RCC 7860 (cell line): ENCODE results near the gene GRK1.
"Not testable (repeated sequence)": the region's sequence is repeated elsewhere in the genome, so short reads cannot be mapped to it uniquely, and the experiment has no call there.

Source experiments
- DNase-seq: peaks from one replicate; pipeline ENCODE4 v3.0.0-alpha.2; 2015; ENCODE audit warnings: low spot score
- FAIRE-seq: peaks from 2 replicates; lab custom pipeline; 2012; peaks lifted over from hg19 to GRCh38; lab: Jason Lieb, UNC

GRK1 gene

GRCh38 chr13:113666951-113667701 lies at the start of gene GRK1:
GRK1 (plus strand) TSS chr13:113667219; CDS start chr13:113667387, 168 bp downstream.
- DNase-seq = no peak
- no peak for FAIRE-seq

- FAIRE-seq (no peak), DNase-seq (no peak)
These were observed 49.1 kb upstream of the GRK1 start for GRCh38 chr13:113617961-113618360.

GRCh38 chr13:113618455-113618854 lies 48.6 kb upstream of the GRK1 start:
- DNase-seq = no peak
- no peak for FAIRE-seq

- DNase-seq = no peak
- FAIRE-seq = no peak
These were observed 46.8 kb upstream of the GRK1 start for GRCh38 chr13:113620036-113620796.

- DNase-seq (no peak), FAIRE-seq (no peak)
These were observed 46.0 kb upstream of the GRK1 start for GRCh38 chr13:113621046-113621445.

- not testable (repeated sequence) for FAIRE-seq, DNase-seq
These were observed 45.5 kb upstream of the GRK1 start for GRCh38 chr13:113621498-113621897.

- not testable (repeated sequence) for FAIRE-seq, DNase-seq
These were observed 45.0 kb upstream of the GRK1 start for GRCh38 chr13:113621986-113622550.

- no peak for DNase-seq
- no peak for FAIRE-seq
These were observed 44.1 kb upstream of the GRK1 start for GRCh38 chr13:113622791-113623490.

- DNase-seq (no peak), FAIRE-seq (no peak)
These were observed 43.4 kb upstream of the GRK1 start for GRCh38 chr13:113623491-113624234.

- DNase-seq = no peak
- FAIRE-seq = no peak
These were observed 42.8 kb upstream of the GRK1 start for GRCh38 chr13:113624235-113624587.

- not testable (repeated sequence) for FAIRE-seq, DNase-seq
These were observed 42.2 kb upstream of the GRK1 start for GRCh38 chr13:113624640-113625304.

GRCh38 chr13:113625965-113626721 lies 40.9 kb upstream of the GRK1 start:
- FAIRE-seq = no peak
- no peak for DNase-seq

- no peak for FAIRE-seq
These were observed 39.9 kb upstream of the GRK1 start for GRCh38 chr13:113627136-113627535.

GRCh38 chr13:113628291-113629270 lies 38.4 kb upstream of the GRK1 start:
- FAIRE-seq (no peak), DNase-seq (no peak)

More at GRCh38 chr13:113627136-113627535, 39.9 kb upstream of the GRK1 start:
- no peak for DNase-seq

GRCh38 chr13:113629866-113630265 lies 37.2 kb upstream of the GRK1 start:
- DNase-seq (no peak), FAIRE-seq (no peak)

GRCh38 chr13:113630296-113630695 lies 36.7 kb upstream of the GRK1 start:
- FAIRE-seq (no peak), DNase-seq (no peak)

- DNase-seq (no peak), FAIRE-seq (no peak)
These were observed 36.2 kb upstream of the GRK1 start for GRCh38 chr13:113630804-113631203.
